Psoas muscle (tissue), 8 donors: ENCODE results near the gene AMDHD1. TPM values are rescaled to one million over a fixed set of nuclear protein-coding genes. Genes with fewer than 3 reads are reported as not detected.

Experiments used
- ATAC-seq, 4 donors: fragments of 200-7000 bp; cut with Tn5 transposase; one replicate each; pipeline ENCODE4 v1.9.1; 2020; ENCODE audit warnings: moderate library complexity in 3 of 4, mild to moderate bottlenecking in 2 of 4
- DNase-seq, 2 donors: peaks; one replicate each; pipeline ENCODE4 v3.0.0-alpha.2; 2020
- H3K27ac ChIP-seq: fragments of 200-600 bp; one replicate; pipeline ENCODE4 v1.8.0; 2022
- H3K27me3 ChIP-seq, 3 donors: fragments of 200-600 bp in 1 of 3; one replicate each; pipeline versions ENCODE4 v1.6.1 to v1.8.0; 2013 to 2022; ENCODE audit warnings: low read length in 2 of 3, mild to moderate bottlenecking in 2 of 3, moderate library complexity in 1 of 3; ENCODE audit not compliant: insufficient read depth in 3 of 3
- H3K36me3 ChIP-seq, 2 donors: fragments of 200-600 bp in 1 of 2; one replicate each; pipeline versions ENCODE4 v1.6.1 to v1.8.0; 2013 to 2022; ENCODE audit warnings: low read depth in 1 of 2, mild to moderate bottlenecking in 1 of 2, moderate library complexity in 1 of 2; ENCODE audit not compliant: insufficient read depth in 1 of 2
- H3K4me1 ChIP-seq: fragments of 200-600 bp; one replicate; pipeline ENCODE4 v1.8.0; 2022
- H3K4me3 ChIP-seq: fragments of 200-600 bp; one replicate; pipeline ENCODE4 v1.8.0; 2022; ENCODE audit warnings: mild to moderate bottlenecking
- H3K9me3 ChIP-seq: fragments of 200-600 bp; one replicate; pipeline ENCODE4 v1.8.0; 2022
- CTCF ChIP-seq: fragments of 200-600 bp; IDR thresholded peaks from one replicate; pipeline ENCODE4 v1.8.0; 2022; ENCODE audit warnings: antibody characterized with exemption
- WGBS, 3 donors: extraction: QIAGEN DNeasy Blood & Tissue Kit; methylation state at CpG; one replicate each; pipeline versions ENCODE4 v1.1.6 to v1.1.7; 2013; 5-methylcytosine and 5-hydroxymethylcytosine counted together
- intact Hi-C, 2 donors: fragments of 100-400 bp; cut with DNase I; formaldehyde crosslinking; loops; one replicate each; pipeline versions ENCODE4 v1.11.0 to v1.14.2; 2022
- long read RNA-seq, 2 donors: library from polyadenylated mRNA; unstranded; transcript quantifications; one replicate each; pipeline ENCODE4 v2.0.0, GENCODE V29; 2021
- polyA plus RNA-seq, 3 donors: library from polyadenylated mRNA; stranded (reverse); fragments of 200-250 nt; gene quantifications; one replicate each; pipeline ENCODE4 v1.2.3, GENCODE V29; 2013
- total RNA-seq, 4 donors: library from RNA; stranded (reverse); fragmentation: NEBNext Ultra II Directional in 2 of 4; extraction: Animal tissue kit (Norgen Biotek cat#: 25700) in 2 of 4; gene quantifications; one replicate each; pipeline versions ENCODE4 v1.2.1 to v1.2.4, GENCODE V29; 2021 to 2023
- donor health status: healthy with polysubstance abuse.
- donor health status: DM: no; HTN: no; CAD: no; lungs with moderate emphysema.
- donor health status: Bipolar disorder and iron deficiency.
- donor health status: healthy.
- donor health status: DM: yes; HTN: yes; CAD: no.
- donor health status: DM: no; HTN: no; CAD: no.
- donor health status: DM: no; HTN: no; CAD: no.
- donor health status: DM: yes; HTN: yes; CAD: no.

AMDHD1 gene
- total RNA-seq (1 to 10 TPM in 1 of 4 donors, under 1 TPM in 3; 0.20 to 1.0 (median 0.47) TPM), polyA plus RNA-seq (1 to 10 TPM in 1 of 3 donors, under 1 TPM in 2; 0.18 to 1.1 (median 0.45) TPM)
- long read RNA-seq, donor 1, partial matches to known transcripts, result 0 of 2 reads
- long read RNA-seq, donor 1, other reads (novel, unspliced or antisense), result 0 of 2 reads
- long read RNA-seq, donor 2, result 0 reads

- intact Hi-C loops, result loop anchor here in 1 of 2 donors (10.0 kb wide), 1 partner anchor 79 kb away; no protein-coding TSS in a partner anchor
- ATAC-seq (peak; percentile 78 to 82 (median 80)), DNase-seq (peak; percentile 61 to 73)
- H3K4me1 ChIP-seq, result no peaks in the 10 kb centered on the region
- TF ChIP-seq CTCF, result peak; percentile 23
- no peaks in the 10 kb centered on the region for H3K27me3 ChIP-seq
- H3K27ac ChIP-seq, result peak within 1 kb of the TSS; percentile 76
- peak within 1 kb of the TSS; percentile 97 for H3K4me3 ChIP-seq
- WGBS, 3 donors, result 0 to 1% (median 1%) methylated on average over 35 to 38 of the region's 38 CpGs
- no peaks in the 10 kb centered on the region for H3K36me3 ChIP-seq
- no peaks in the 10 kb centered on the region for H3K9me3 ChIP-seq
Measured at GRCh38 chr12:95943330-95943842, at the start of gene AMDHD1. Gene AMDHD1, plus strand, starts transcription at chr12:95943331. Its CDS starts 68 bp downstream, at chr12:95943399.

- no peak for TF ChIP-seq CTCF
- no peak for ATAC-seq
- H3K9me3 ChIP-seq, result no peaks in the 10 kb centered on the region
- no peak for DNase-seq
- peaks cover 0 to 3% (median 0%) of the 10 kb centered on the region in 3 donors for H3K27me3 ChIP-seq
- no peaks in the 10 kb centered on the region for H3K36me3 ChIP-seq
- no peak overlapping the region for H3K4me3 ChIP-seq
- 82 to 88% (median 86%) methylated on average over 4 of the region's 4 CpGs for WGBS, 3 donors
- no peaks in the 10 kb centered on the region for H3K4me1 ChIP-seq
- intact Hi-C loops, result no loop called here
- H3K27ac ChIP-seq, result no peak overlapping the region
Measured at GRCh38 chr12:95896846-95897245, 46.3 kb upstream of the AMDHD1 start.

GRCh38 chr12:95898081-95898480, 45.0 kb upstream of the AMDHD1 start:
- Histone ChIP-seq H3K27ac (no peak overlapping the region), H3K27me3 (peaks cover 0 to 3% (median 0%) of the 10 kb centered on the region in 3 donors), H3K4me3 (no peak overlapping the region), H3K36me3 (no peaks in the 10 kb centered on the region), H3K9me3 (peaks cover 7% of the 10 kb centered on the region), H3K4me1 (no peaks in the 10 kb centered on the region)
- TF ChIP-seq CTCF, result no peak
- intact Hi-C loops, result no loop called here
- DNase-seq, result no peak
- WGBS, 3 donors, result 58 to 66% (median 62%) methylated on average over 4 of the region's 4 CpGs
- no peak for ATAC-seq

- Histone ChIP-seq H3K36me3 (no peaks in the 10 kb centered on the region), H3K27me3 (no peaks in the 10 kb centered on the region), H3K4me1 (no peaks in the 10 kb centered on the region), H3K9me3 (no peaks in the 10 kb centered on the region), H3K4me3 (no peak overlapping the region), H3K27ac (no peak overlapping the region)
- DNase-seq (no peak), ATAC-seq (no peak)
- intact Hi-C loops, result no loop called here
- TF ChIP-seq CTCF, result no peak
Measured at GRCh38 chr12:95908573-95908972, 34.6 kb upstream of the AMDHD1 start.

- no peak for TF ChIP-seq CTCF
- H3K4me1 ChIP-seq, result no peaks in the 10 kb centered on the region
- H3K4me3 ChIP-seq, result no peak overlapping the region
- no peak for DNase-seq
- no peaks in the 10 kb centered on the region for H3K9me3 ChIP-seq
- intact Hi-C loops, result loop anchor here in 1 of 2 donors (10.0 kb wide), 1 partner anchor 305 kb away; no protein-coding TSS in a partner anchor
- no peaks in the 10 kb centered on the region for H3K27me3 ChIP-seq
- 86 to 92% (median 92%) methylated on average over 3 of the region's 3 CpGs for WGBS, 3 donors
- no peak overlapping the region for H3K27ac ChIP-seq
- ATAC-seq, result no peak
- H3K36me3 ChIP-seq, result no peaks in the 10 kb centered on the region
Measured at GRCh38 chr12:95909871-95910270, 33.3 kb upstream of the AMDHD1 start.
